HL-60/S4 treated with phorbol 12-myristate 13-acetate at 8.2 ng/mL for 4 days and 3 days (cell line): ENCODE data around the gene SHLD1.

Experiments
- in situ Hi-C: fragments of 300-500 bp; cut with MboI; formaldehyde crosslinking; loops from 2 replicates; pipeline ENCODE4 v1.15.0; 2022; ENCODE audit warnings: low sequenced_read_pairs

SHLD1 gene

DNA sequence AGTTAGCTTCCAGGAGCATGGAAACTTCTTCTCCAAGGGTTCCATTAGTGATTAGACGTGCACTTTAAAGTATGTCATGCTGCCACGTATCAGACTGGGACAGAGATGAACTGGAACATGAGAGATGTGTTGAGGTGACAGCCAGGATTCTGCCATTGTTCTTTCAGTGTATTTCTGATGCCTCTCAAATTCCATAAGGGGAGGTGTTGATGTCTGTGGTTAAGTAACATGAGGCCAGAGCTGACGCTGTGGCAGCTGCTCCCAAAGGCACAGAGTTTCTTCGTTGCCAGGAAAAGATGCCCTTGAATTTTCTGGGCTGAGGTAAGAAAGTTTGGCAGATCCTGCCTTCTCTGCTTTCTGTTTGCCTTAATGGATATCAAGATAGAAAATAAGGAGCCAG, 136.6 kb downstream of the SHLD1 start:
- in situ Hi-C loops = no loop called here

DNA sequence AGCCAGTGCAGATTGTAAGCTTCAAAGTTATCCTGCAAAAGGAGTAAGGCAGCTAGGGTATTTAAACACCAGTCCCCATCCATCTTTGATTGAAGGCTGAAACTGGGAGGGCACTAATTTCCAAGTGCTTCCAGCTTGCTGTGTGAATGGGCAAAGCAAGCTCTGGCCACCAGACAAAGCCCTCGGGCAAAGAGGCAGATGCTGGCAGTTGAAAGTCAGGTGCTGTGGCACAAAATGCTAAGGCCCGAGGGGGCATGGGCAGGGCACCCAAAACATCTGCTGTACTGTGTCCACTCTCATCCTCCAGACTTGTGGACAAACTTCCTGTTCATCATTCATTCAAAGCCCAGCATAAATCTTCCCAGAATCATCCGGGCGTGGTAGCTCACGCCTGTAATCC, 137.2 kb downstream of the SHLD1 start:
- in situ Hi-C loops = no loop called here

DNA sequence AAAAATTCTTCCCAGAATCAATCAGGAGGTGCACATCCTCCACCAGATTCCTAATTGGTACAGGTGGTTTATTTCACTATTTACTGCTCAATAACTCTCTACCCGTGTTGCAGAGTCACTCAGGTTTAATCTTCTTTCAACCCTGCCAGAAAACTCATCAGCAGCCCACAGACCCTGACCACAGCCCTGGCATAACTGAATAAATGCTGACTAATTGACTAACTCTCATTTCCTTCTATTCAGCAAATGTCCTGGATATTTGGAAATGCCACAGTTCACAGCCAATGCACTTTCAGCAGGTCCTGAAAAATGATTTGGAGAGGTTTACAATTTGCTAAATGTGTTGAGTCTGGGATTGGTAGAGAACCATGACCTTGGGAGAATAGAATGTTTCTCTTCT, 137.8 kb downstream of the SHLD1 start:
- in situ Hi-C loops = no loop called here

DNA sequence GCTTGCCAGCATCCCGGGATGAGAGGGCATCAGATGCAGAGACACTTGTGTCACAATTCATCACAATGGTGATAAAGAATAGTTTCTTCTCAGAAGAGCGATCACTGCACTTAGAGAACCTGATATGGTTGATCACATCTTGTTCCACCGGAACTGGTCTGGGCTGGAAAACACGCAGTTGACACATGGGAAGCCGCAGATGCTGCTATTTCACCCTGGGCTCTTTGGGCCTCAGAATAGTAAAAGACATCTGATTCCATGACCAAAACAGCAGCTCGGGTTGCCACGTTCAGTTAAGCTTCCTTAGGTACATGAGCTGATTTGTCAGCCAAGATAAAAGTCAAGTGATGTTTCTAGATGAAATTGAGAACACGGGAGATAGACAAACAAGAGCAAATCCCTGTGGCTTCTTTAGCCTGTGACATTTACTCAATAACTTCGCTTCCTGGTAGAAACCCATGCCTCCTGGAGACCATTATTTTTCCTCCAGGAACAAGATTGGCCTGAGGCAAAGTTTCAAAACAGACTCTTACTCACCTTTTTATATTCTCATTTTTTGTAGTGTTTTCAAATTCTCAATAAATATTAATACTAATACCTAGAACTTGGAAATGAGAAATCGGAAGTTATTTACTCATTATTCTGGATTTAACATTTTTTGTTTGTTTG, 140.7 kb downstream of the SHLD1 start:
- in situ Hi-C loops = no loop called here

DNA sequence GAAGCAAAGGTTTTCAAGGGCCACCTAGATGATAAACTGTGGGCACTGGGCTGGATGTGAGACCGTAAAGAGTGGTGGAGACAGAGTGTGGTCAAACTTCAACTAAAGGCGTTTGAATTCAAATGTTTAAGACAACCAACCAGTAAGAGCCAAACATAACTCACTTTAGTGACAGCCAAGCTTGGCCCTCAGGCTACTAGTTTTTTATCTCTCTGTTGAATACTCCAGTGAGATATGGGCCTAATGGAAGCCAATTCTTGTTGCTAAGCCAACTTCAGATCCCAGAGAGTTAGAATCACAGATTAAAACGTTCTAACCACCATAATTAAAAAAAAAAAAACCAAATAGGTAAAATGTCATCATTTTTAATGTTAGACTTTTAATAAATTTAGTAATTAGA, 142.9 kb downstream of the SHLD1 start:
- in situ Hi-C loops = no loop called here

DNA sequence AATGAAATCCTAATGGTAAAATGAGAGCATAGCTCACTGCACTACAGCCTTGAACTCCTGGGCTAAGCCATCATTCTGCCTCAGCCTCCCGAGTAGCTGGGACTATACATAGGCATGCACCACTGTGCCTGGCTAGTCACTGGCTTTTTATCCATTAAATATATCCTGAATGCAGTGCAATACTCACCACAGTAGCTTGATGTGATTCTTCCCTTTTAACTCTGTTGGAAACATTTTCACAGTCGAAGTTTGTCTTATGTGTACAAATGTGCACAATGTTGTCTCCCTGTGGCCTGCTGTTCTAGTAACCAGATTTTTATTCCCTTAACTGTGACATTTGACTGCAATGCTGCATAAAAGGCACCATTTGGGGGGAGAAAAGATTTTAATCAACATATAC, 143.4 kb downstream of the SHLD1 start:
- in situ Hi-C loops = no loop called here

DNA sequence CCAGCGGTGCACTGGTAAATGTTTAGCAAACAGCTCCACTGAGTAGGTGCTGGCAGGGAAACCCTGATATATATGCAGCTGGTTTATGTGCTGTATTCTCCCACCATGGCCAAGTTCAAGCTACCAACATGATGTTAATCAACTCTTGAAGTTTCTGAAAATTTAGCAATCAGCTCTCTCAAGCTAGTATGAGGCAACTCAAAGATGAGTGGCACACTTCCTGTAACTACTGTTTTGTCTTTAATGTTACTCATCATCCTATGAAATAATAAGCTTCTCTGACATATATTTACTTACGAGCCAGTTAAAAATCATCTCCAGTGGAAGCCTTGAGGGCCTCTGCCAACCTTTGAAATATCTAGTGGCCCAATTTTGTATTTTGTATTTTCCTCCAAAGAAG, 145.4 kb downstream of the SHLD1 start:
- in situ Hi-C loops = no loop called here

DNA sequence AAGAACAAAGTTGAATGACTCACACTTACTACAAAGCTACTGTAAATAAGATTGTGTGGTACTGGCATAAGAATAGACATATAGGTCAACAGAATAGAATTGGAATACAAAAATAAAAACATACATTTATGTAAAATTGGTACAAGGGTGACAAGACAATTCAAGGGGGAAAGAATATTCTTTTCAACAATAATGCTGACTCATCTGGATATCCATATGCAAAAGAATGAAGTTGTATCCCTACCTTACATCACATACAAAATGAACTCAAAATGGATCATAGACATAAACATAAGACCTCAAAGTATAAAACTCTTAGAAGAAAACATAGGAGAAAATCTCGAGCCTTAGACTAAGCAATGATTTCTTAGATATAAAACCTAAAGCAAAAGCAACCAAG, 149.2 kb downstream of the SHLD1 start:
- in situ Hi-C loops = no loop called here

DNA sequence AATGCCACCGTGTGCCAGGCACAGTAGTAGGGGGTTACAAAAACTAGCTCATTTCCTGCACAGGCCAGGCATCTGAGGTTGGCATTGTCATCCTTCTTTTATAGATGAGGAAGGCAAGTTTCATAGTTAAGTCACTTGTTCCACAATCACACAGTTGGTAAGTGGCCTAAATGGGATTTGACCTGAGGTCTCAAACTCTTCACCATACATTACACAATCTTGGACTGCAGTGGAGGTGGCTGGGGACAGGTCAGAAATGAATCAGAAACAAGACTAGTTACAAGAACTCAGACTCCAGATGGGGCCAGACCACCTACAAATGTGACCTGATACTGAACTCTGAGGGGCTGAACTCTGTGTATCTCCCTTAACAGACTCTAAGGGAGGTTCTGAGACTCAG, 150.7 kb downstream of the SHLD1 start:
- in situ Hi-C loops = no loop called here

DNA sequence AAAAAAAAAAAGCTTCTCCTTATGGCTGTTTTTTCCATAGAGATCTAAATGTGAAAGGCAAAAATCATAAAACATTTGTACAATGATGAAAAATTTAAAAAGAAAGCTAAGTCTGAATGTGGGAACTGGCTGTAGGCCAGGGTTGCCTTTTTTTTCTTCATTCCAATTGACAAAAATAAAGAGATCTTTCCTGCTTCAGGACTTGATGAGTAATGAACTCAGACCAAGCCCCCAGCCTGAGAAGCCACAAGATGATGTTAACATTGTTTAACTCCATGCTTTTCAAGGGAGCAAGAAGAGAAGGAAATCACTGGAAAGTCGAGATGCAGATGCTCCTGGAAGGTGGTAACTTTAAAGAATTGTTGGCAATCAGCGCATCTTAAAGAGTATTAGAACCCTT, 158.8 kb downstream of the SHLD1 start:
- in situ Hi-C loops = no loop called here

DNA sequence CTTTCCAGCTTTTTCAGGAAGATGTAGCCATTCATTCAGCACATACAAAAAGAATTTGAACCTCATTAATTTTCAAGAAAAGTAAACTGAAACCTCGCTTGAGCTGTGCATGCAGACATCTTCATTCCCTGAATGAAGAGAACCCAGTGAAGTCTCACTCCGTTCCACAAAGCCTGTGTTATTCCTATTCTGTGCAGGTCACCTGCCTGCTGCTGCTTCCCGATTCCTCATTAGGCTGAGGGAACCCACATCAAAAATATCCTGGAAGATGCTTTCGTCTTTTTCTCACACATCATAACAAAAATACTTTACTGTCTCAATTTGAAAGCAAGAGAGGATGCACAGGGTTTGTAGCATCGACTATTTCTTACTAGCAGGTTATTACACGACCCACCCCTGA, 160.0 kb downstream of the SHLD1 start:
- in situ Hi-C loops = no loop called here

DNA sequence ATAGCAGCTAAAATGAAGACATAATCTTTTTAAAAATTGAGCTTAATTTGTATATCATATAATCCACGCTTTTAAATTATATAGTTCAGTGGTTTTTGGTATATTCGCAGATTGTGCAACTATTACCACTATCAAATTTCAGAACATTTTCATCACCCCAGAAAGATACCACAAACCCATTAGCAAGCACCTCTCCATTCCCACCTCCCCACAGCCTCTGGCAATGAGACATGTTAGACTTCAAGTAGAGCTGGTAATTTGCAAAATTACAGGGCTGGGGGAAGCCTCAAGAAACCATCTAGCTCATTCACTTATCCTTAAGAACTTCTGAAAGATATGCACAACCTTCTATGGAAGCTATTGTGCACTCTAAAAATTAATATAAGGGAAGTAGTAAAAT, 163.0 kb downstream of the SHLD1 start:
- in situ Hi-C loops = no loop called here
